Liver (tissue), 3 donors: Measurements from ENCODE around the gene S1PR4.

Source experiments
- NR2F2 ChIP-seq: IDR thresholded peaks from 2 replicates; pipeline ENCODE4 v1.6.1; 2016; ENCODE audit warnings: antibody characterized with exemption
- RAD21 ChIP-seq, 2 donors: IDR thresholded peaks; 2 replicates each; pipeline ENCODE4 v1.6.1; 2016; ENCODE audit warnings: antibody characterized with exemption in 2 of 2, mild to moderate bottlenecking in 2 of 2
- RXRA ChIP-seq, 2 donors: IDR thresholded peaks; 2 replicates each; pipeline ENCODE4 v1.6.1; 2017 to 2018; ENCODE audit warnings: antibody characterized with exemption in 2 of 2, mild to moderate bottlenecking in 1 of 2
- TAF1 ChIP-seq: conservative IDR thresholded peaks from 2 replicates; pipeline ENCODE4 v1.6.1; 2016; ENCODE audit warnings: antibody characterized with exemption, mild to moderate bottlenecking
- YY1 ChIP-seq: IDR thresholded peaks from 2 replicates; pipeline ENCODE4 v1.6.1; 2016; ENCODE audit warnings: antibody characterized with exemption, mild to moderate bottlenecking
- TF ChIP-seq, protein P1 (sequence below): fragments of 150-350 bp; IDR thresholded peaks from 2 replicates; pipeline ENCODE4 v1.5.1; 2017; ENCODE audit warnings: improper control_type of control experiment, low read depth, low read length; ENCODE audit not compliant: missing input control
- TF ChIP-seq, protein P2 (sequence below): IDR thresholded peaks from 2 replicates; pipeline ENCODE4 v1.6.1; 2016; ENCODE audit warnings: antibody characterized with exemption
- TF ChIP-seq, protein P3 (sequence below): IDR thresholded peaks from 2 replicates; pipeline ENCODE4 v1.6.1; 2016; ENCODE audit warnings: antibody characterized with exemption
- donor health status: healthy.
- donor health status: healthy.

DNA sequence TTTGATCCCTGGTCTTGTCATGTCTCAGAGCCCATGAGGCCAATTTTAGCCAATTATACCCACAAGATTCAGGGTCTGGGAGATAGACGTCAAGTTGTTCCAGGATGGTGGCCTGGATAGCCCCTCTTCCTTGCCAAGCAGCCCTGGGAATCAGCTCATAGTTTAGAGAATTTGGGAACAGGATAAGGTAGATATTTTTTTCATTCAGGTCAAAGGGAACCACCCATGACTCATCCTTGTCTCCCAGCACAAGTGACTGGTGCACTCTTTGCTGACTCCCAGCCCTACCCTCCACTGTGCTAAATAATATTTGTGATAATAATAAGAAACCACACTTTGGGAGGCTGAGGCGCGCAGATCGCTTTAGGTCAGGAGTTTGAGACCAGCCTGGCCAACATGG, 17.1 kb upstream of the S1PR4 start:
- TF ChIP-seq, protein P1, sequence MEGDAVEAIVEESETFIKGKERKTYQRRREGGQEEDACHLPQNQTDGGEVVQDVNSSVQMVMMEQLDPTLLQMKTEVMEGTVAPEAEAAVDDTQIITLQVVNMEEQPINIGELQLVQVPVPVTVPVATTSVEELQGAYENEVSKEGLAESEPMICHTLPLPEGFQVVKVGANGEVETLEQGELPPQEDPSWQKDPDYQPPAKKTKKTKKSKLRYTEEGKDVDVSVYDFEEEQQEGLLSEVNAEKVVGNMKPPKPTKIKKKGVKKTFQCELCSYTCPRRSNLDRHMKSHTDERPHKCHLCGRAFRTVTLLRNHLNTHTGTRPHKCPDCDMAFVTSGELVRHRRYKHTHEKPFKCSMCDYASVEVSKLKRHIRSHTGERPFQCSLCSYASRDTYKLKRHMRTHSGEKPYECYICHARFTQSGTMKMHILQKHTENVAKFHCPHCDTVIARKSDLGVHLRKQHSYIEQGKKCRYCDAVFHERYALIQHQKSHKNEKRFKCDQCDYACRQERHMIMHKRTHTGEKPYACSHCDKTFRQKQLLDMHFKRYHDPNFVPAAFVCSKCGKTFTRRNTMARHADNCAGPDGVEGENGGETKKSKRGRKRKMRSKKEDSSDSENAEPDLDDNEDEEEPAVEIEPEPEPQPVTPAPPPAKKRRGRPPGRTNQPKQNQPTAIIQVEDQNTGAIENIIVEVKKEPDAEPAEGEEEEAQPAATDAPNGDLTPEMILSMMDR = no peak
- TF ChIP-seq, protein P2, sequence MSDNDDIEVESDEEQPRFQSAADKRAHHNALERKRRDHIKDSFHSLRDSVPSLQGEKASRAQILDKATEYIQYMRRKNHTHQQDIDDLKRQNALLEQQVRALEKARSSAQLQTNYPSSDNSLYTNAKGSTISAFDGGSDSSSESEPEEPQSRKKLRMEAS = no peak
- TF ChIP-seq RAD21 (IDR thresholded peaks at IDR 0.05) = no peak
- TF ChIP-seq TAF1 = no peak
- no peak for TF ChIP-seq NR2F2
- TF ChIP-seq YY1 = no peak
- no peak for TF ChIP-seq RXRA (IDR thresholded peaks at IDR 0.05)
- TF ChIP-seq, protein P3, sequence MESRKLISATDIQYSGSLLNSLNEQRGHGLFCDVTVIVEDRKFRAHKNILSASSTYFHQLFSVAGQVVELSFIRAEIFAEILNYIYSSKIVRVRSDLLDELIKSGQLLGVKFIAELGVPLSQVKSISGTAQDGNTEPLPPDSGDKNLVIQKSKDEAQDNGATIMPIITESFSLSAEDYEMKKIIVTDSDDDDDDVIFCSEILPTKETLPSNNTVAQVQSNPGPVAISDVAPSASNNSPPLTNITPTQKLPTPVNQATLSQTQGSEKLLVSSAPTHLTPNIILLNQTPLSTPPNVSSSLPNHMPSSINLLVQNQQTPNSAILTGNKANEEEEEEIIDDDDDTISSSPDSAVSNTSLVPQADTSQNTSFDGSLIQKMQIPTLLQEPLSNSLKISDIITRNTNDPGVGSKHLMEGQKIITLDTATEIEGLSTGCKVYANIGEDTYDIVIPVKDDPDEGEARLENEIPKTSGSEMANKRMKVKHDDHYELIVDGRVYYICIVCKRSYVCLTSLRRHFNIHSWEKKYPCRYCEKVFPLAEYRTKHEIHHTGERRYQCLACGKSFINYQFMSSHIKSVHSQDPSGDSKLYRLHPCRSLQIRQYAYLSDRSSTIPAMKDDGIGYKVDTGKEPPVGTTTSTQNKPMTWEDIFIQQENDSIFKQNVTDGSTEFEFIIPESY = no peak
